Ishikawa (cell line): ENCODE data around the gene PUSL1.

Source experiments
- CEBPB ChIP-seq: IDR thresholded peaks from 2 replicates; pipeline ENCODE4 v1.6.1; 2012
- CREB1 ChIP-seq: IDR thresholded peaks from 2 replicates; pipeline ENCODE4 v1.6.1; 2012; ENCODE audit warnings: low read depth
- EGR1 ChIP-seq: IDR thresholded peaks from 2 replicates; pipeline ENCODE4 v1.6.1; 2012
- EP300 ChIP-seq: IDR thresholded peaks from 2 replicates; pipeline ENCODE4 v1.6.1; 2012; ENCODE audit warnings: borderline replicate concordance
- FOXM1 ChIP-seq: IDR thresholded peaks from 2 replicates; pipeline ENCODE4 v1.6.1; 2012; ENCODE audit warnings: low read depth, borderline replicate concordance
- RAD21 ChIP-seq: IDR thresholded peaks from 2 replicates; pipeline ENCODE4 v1.6.1; 2012; ENCODE audit warnings: low read depth
- TAF1 ChIP-seq: IDR thresholded peaks from 2 replicates; pipeline ENCODE4 v1.6.1; 2012; ENCODE audit warnings: low read depth, mild to moderate bottlenecking
- TCF12 ChIP-seq: IDR thresholded peaks from 2 replicates; pipeline ENCODE4 v1.6.1; 2012; ENCODE audit warnings: low read depth
- TEAD4 ChIP-seq: IDR thresholded peaks from 2 replicates; pipeline ENCODE4 v1.6.1; 2012
- YY1 ChIP-seq: IDR thresholded peaks from 2 replicates; pipeline ENCODE4 v1.6.1; 2012; ENCODE audit warnings: low read depth
- ZBTB7A ChIP-seq: IDR thresholded peaks from 2 replicates; pipeline ENCODE4 v1.6.1; 2012; ENCODE audit warnings: low read depth
- TF ChIP-seq, protein P1 (sequence below): IDR thresholded peaks from 2 replicates; pipeline ENCODE4 v1.6.1; 2012; ENCODE audit warnings: low read depth, mild to moderate bottlenecking
- TF ChIP-seq, protein P2 (sequence below): IDR thresholded peaks from 2 replicates; pipeline ENCODE4 v1.6.1; 2012

DNA sequence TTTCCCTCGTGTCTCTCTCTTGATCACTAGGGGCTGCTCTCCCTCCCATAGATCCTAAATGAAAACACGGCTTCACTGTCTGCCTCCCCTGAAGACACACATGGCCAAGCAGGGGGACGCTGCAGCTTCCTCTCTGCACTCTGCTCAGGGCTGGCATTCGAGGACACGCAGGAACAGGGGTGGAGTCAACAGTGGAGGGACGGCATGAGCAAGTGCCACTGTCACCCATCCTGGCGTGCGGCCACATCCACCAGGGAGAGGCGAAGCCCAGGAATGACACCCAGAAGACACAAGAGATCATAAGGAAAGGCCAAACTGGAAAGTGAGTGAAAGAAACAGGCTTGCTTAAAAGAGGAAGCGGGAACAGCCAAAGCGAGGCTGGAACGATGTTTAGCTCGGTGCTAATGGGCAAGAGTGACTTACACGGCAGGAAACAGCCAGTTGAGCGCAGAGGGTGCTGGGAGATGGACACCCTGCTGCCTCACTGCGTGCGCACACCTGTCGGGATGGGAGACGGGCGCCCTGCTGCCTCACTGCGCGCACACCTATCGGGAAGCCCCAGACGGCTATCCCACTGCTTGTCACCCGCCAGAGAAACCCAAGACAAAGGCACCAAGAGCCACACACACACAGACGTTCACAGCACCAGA is 48.3 kb upstream of the PUSL1 start:
- TF ChIP-seq TAF1 (no peak), EP300 (no peak), EGR1 (no peak), TEAD4 (no peak), FOXM1 (no peak), RAD21 (no peak), ZBTB7A (no peak), CREB1 (no peak), TCF12 (no peak), YY1 (no peak), CEBPB (no peak)
- TF ChIP-seq, protein P1, sequence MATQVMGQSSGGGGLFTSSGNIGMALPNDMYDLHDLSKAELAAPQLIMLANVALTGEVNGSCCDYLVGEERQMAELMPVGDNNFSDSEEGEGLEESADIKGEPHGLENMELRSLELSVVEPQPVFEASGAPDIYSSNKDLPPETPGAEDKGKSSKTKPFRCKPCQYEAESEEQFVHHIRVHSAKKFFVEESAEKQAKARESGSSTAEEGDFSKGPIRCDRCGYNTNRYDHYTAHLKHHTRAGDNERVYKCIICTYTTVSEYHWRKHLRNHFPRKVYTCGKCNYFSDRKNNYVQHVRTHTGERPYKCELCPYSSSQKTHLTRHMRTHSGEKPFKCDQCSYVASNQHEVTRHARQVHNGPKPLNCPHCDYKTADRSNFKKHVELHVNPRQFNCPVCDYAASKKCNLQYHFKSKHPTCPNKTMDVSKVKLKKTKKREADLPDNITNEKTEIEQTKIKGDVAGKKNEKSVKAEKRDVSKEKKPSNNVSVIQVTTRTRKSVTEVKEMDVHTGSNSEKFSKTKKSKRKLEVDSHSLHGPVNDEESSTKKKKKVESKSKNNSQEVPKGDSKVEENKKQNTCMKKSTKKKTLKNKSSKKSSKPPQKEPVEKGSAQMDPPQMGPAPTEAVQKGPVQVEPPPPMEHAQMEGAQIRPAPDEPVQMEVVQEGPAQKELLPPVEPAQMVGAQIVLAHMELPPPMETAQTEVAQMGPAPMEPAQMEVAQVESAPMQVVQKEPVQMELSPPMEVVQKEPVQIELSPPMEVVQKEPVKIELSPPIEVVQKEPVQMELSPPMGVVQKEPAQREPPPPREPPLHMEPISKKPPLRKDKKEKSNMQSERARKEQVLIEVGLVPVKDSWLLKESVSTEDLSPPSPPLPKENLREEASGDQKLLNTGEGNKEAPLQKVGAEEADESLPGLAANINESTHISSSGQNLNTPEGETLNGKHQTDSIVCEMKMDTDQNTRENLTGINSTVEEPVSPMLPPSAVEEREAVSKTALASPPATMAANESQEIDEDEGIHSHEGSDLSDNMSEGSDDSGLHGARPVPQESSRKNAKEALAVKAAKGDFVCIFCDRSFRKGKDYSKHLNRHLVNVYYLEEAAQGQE: no peak
- TF ChIP-seq, protein P2, sequence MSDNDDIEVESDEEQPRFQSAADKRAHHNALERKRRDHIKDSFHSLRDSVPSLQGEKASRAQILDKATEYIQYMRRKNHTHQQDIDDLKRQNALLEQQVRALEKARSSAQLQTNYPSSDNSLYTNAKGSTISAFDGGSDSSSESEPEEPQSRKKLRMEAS: no peak
